ENCODE results near the gene TRDN. TPM values are rescaled to one million over a fixed set of nuclear protein-coding genes. Genes with fewer than 3 reads are reported as not detected.

TRDN gene
- total RNA-seq, 1 donor from 2014 or later = 0.34 TPM

DNA sequence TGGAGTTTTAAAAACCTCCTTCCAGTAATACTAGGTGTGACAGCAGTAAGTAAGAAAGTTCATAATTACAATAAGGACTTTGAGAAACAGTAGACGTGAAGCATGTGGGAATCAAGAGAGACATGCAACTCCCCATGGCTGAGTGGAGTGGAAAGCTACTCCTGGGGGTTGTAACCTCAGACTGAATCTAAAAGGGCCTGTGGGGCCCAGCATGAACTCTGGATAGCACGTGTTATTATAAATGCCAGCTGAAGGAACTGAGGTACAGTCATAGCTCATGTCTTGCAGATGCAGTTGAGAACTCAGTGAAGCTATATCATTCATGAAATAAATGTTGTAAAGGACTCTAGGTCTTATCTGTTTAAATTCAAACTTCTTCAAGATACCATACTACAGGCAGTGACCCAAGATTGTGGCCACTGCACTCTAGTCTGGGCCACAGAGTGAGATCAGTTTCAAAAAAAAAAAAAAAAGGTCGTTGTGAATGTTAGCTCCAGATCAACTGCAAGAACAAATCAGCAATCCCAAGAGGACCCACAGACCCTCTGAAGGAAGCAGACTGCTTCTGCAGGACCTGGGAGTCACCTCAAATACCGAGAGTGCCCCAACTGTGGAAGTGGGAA lies 189.3 kb downstream of the TRDN start:
- no peak overlapping the region for H3K27ac Mint-ChIP-seq
- H3K4me1 Mint-ChIP-seq = no peaks in the 10 kb centered on the region
- H3K27me3 Mint-ChIP-seq (ENCODE audit: low read depth) = no peaks in the 10 kb centered on the region
- no peak for DNase-seq (ENCODE audit: low spot score in 2 of 2, unreplicated experiment in 2 of 2)
- no peak overlapping the region for H3K4me3 Mint-ChIP-seq
- H3K36me3 Mint-ChIP-seq = peaks cover 3% of the 10 kb centered on the region
- peaks cover 35% of the 10 kb centered on the region for H3K9me3 Mint-ChIP-seq
- TF ChIP-seq, protein P1, sequence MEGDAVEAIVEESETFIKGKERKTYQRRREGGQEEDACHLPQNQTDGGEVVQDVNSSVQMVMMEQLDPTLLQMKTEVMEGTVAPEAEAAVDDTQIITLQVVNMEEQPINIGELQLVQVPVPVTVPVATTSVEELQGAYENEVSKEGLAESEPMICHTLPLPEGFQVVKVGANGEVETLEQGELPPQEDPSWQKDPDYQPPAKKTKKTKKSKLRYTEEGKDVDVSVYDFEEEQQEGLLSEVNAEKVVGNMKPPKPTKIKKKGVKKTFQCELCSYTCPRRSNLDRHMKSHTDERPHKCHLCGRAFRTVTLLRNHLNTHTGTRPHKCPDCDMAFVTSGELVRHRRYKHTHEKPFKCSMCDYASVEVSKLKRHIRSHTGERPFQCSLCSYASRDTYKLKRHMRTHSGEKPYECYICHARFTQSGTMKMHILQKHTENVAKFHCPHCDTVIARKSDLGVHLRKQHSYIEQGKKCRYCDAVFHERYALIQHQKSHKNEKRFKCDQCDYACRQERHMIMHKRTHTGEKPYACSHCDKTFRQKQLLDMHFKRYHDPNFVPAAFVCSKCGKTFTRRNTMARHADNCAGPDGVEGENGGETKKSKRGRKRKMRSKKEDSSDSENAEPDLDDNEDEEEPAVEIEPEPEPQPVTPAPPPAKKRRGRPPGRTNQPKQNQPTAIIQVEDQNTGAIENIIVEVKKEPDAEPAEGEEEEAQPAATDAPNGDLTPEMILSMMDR (IDR thresholded peaks at IDR 0.05; ENCODE audit: unreplicated experiment) = no peak

DNA sequence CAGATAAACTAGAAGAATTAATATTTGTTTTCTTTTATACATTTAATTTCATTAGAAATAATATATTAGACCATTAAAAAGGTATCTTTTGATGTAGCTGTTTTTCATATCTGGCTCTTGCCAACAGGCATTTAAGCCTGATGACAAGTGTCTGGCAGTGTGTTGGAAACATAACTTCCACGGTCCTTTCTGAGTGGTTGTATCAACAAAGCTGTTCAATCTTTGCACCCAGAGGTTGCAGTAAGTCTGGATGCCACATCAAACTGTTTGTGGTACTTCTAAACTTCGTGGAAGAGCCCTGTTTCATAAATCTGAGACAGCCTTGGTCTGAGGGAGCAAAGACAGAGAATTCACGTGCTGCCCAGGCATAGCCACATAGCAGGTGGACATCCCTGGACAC lies 197.4 kb downstream of the TRDN start:
- Mint-ChIP-seq H3K27me3 (ENCODE audit: low read depth) (no peaks in the 10 kb centered on the region), H3K4me1 (no peaks in the 10 kb centered on the region), H3K4me3 (no peak overlapping the region), H3K9me3 (peaks cover 4% of the 10 kb centered on the region), H3K36me3 (peaks cover 3% of the 10 kb centered on the region), H3K27ac (no peak overlapping the region)
- no peak for DNase-seq (ENCODE audit: low spot score in 2 of 2, unreplicated experiment in 2 of 2)
- TF ChIP-seq, protein P1 (IDR thresholded peaks at IDR 0.05; ENCODE audit: unreplicated experiment) = no peak

DNA sequence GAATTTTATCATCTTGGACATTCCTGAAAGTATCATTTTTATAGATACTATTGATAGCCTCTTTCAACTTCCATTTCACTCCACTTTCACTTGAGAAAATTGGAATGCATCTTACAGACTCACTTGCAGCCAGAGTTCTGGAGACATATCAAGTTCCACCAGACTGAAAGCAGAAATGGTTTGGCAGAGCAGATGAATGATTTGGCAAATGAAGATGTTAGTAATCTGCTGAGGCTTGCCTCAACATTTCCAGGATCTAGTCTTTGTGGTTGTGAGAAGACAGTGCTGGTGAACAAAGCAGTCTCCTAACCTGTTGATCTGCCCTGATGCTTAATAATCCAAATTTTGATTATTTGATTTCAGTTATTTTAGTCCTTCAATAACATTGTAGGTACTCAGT lies 202.6 kb downstream of the TRDN start:
- H3K9me3 Mint-ChIP-seq = no peaks in the 10 kb centered on the region
- no peaks in the 10 kb centered on the region for H3K36me3 Mint-ChIP-seq
- DNase-seq (ENCODE audit: low spot score in 2 of 2, unreplicated experiment in 2 of 2) = no peak
- TF ChIP-seq, protein P1 (IDR thresholded peaks at IDR 0.05; ENCODE audit: unreplicated experiment) = no peak
- peaks cover 4% of the 10 kb centered on the region for H3K4me1 Mint-ChIP-seq
- H3K27ac Mint-ChIP-seq = no peak overlapping the region
- H3K27me3 Mint-ChIP-seq (ENCODE audit: low read depth) = no peaks in the 10 kb centered on the region
- H3K4me3 Mint-ChIP-seq = no peak overlapping the region

DNA sequence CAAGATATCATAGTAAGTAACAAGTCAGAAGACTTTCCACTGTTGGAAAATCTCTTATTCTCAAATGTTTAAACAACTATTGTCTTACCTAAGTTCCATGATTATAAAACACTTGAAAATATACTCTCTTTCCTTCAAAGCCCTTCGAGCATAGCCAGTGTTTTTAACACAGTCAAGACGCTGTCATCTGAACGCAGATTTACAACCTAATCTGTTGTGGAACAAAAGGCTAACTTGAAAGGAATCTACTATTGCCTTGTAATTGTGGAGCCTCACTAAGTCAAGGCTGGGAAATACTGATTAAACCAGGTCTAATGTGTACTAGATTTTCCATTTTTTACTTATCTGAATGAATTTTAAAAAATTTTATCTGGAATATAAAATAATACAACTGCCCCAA lies 205.8 kb downstream of the TRDN start:
- DNase-seq (ENCODE audit: low spot score in 2 of 2, unreplicated experiment in 2 of 2) = no peak

DNA sequence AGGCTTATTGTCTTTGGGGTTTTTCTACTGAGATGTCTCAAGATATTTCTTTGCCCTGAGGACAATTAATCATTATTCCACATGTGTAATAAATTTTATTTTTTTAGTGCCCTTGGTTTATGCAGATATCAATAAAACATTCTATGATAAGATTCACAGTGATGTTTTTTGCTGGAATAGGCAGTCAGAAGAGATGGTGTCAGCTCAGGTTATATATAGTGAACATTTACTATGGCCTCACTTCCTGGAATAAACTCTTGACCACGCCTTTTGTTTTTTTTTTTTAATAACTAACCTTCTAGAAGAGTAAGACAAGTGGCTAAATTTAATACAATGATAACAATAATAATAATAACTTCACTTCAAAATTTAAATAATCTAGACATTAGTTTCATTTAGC lies 209.7 kb downstream of the TRDN start:
- Mint-ChIP-seq H3K4me1 (peaks cover 4% of the 10 kb centered on the region), H3K4me3 (no peak overlapping the region), H3K9me3 (no peaks in the 10 kb centered on the region), H3K27ac (no peak overlapping the region), H3K36me3 (no peaks in the 10 kb centered on the region), H3K27me3 (ENCODE audit: low read depth) (no peaks in the 10 kb centered on the region)
- TF ChIP-seq, protein P1 (IDR thresholded peaks at IDR 0.05; ENCODE audit: unreplicated experiment) = no peak
- no peak for DNase-seq (ENCODE audit: low spot score in 2 of 2, unreplicated experiment in 2 of 2)

More for the DNA sequence above, 205.8 kb downstream of the TRDN start:
- Mint-ChIP-seq H3K27ac (no peak overlapping the region), H3K27me3 (ENCODE audit: low read depth) (no peaks in the 10 kb centered on the region), H3K9me3 (no peaks in the 10 kb centered on the region), H3K36me3 (no peaks in the 10 kb centered on the region), H3K4me3 (no peak overlapping the region), H3K4me1 (peaks cover 4% of the 10 kb centered on the region)
- TF ChIP-seq, protein P1 (IDR thresholded peaks at IDR 0.05; ENCODE audit: unreplicated experiment) = no peak

DNA sequence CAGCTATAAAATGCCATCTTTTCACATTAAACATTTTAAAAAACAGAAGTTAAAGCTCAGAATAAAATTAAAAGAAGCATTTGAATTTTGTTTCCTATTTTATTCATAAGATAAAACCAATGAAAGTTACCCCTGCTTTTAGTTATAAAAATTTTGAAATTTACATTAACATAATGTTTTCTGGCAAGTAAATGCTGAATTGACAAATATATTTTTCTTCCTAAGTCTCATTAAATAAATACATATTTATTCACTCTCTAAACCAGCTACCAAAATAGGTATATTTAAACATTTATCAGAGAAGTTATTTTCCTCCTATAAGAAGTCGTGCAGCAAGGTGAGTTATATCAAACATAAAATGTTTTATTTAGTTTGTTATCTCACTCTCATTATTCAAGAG lies 213.6 kb downstream of the TRDN start:
- DNase-seq (ENCODE audit: low spot score in 2 of 2, unreplicated experiment in 2 of 2) = no peak
- TF ChIP-seq, protein P1 (IDR thresholded peaks at IDR 0.05; ENCODE audit: unreplicated experiment) = no peak
- Mint-ChIP-seq H3K4me3 (no peak overlapping the region), H3K36me3 (no peaks in the 10 kb centered on the region), H3K4me1 (no peaks in the 10 kb centered on the region), H3K9me3 (no peaks in the 10 kb centered on the region), H3K27me3 (ENCODE audit: low read depth) (no peaks in the 10 kb centered on the region), H3K27ac (no peak overlapping the region)
